Measurements from ENCODE around the gene DAPK1. TPM values are rescaled to one million over a fixed set of nuclear protein-coding genes. Genes with fewer than 3 reads are reported as not detected.

The DAPK1 gene
- total and polyA plus RNA-seq, 5 experiments from 2014 or later, result 0.55 to 1.9 (median 0.55) TPM; not detected in 2

GRCh38 chr9:87570000-87570908 lies 72.6 kb downstream of the DAPK1 start:
- no peak overlapping the region for H3K27ac Mint-ChIP-seq
- H3K27me3 Mint-ChIP-seq, result no peaks in the 10 kb centered on the region
- H3K9me3 Mint-ChIP-seq, result no peaks in the 10 kb centered on the region
- DNase-seq, result no peak
- H3K4me3 Mint-ChIP-seq, result no peak overlapping the region
- POLR2A ChIA-PET, result no interaction called here
- no peak for ATAC-seq
- no peaks in the 10 kb centered on the region for H3K36me3 Mint-ChIP-seq
- H3K4me1 Mint-ChIP-seq, result peaks cover 0 to 2% (median 0%) of the 10 kb centered on the region in 4 donors

GRCh38 chr9:87572719-87573118 lies 75.1 kb downstream of the DAPK1 start:
- Mint-ChIP-seq H3K27ac (no peak overlapping the region), H3K27me3 (no peaks in the 10 kb centered on the region), H3K36me3 (no peaks in the 10 kb centered on the region), H3K4me1 (peaks cover 0 to 2% (median 0%) of the 10 kb centered on the region in 4 donors), H3K4me3 (no peak overlapping the region), H3K9me3 (no peaks in the 10 kb centered on the region)
- ATAC-seq (no peak), DNase-seq (no peak)
- POLR2A ChIA-PET, result no interaction called here

GRCh38 chr9:87573841-87574342 lies 76.2 kb downstream of the DAPK1 start:
- Mint-ChIP-seq H3K9me3 (no peaks in the 10 kb centered on the region), H3K27me3 (no peaks in the 10 kb centered on the region)

GRCh38 chr9:87577746-87578145 lies 80.1 kb downstream of the DAPK1 start:
- H3K27me3 Mint-ChIP-seq, result no peaks in the 10 kb centered on the region
- DNase-seq, result no peak
- H3K9me3 Mint-ChIP-seq, result no peaks in the 10 kb centered on the region
- H3K4me1 Mint-ChIP-seq, result no peaks in the 10 kb centered on the region
- no peak for ATAC-seq
- POLR2A ChIA-PET, result no interaction called here
- H3K27ac Mint-ChIP-seq, result no peak overlapping the region
- no peak overlapping the region for H3K4me3 Mint-ChIP-seq
- H3K36me3 Mint-ChIP-seq, result no peaks in the 10 kb centered on the region

More at GRCh38 chr9:87573841-87574342, 76.2 kb downstream of the DAPK1 start:
- peaks cover 0 to 2% (median 0%) of the 10 kb centered on the region in 4 donors for H3K4me1 Mint-ChIP-seq
- no peak overlapping the region for H3K4me3 Mint-ChIP-seq
- DNase-seq, result no peak
- H3K36me3 Mint-ChIP-seq, result no peaks in the 10 kb centered on the region
- POLR2A ChIA-PET, result no interaction called here
- no peak for ATAC-seq
- H3K27ac Mint-ChIP-seq, result no peak overlapping the region

- no peaks in the 10 kb centered on the region for H3K4me1 Mint-ChIP-seq
- POLR2A ChIA-PET, result no interaction called here
- H3K9me3 Mint-ChIP-seq, result no peaks in the 10 kb centered on the region
- no peak overlapping the region for H3K4me3 Mint-ChIP-seq
- no peak for DNase-seq
- no peak for ATAC-seq
- peaks cover 0 to 2% (median 0%) of the 10 kb centered on the region in 5 donors for H3K27me3 Mint-ChIP-seq
- H3K27ac Mint-ChIP-seq, result no peak overlapping the region
- no peaks in the 10 kb centered on the region for H3K36me3 Mint-ChIP-seq
Observed at GRCh38 chr9:87578625-87579024, 81.0 kb downstream of the DAPK1 start.

GRCh38 chr9:87579781-87580541 lies 82.3 kb downstream of the DAPK1 start:
- Mint-ChIP-seq H3K9me3 (peaks cover 0 to 4% (median 0%) of the 10 kb centered on the region in 9 donors), H3K27me3 (peaks cover 0 to 4% (median 0%) of the 10 kb centered on the region in 5 donors), H3K4me3 (no peak overlapping the region), H3K4me1 (no peaks in the 10 kb centered on the region), H3K36me3 (no peaks in the 10 kb centered on the region), H3K27ac (no peak overlapping the region)
- ATAC-seq (no peak), DNase-seq (no peak)
- POLR2A ChIA-PET, result no interaction called here

GRCh38 chr9:87580941-87581438 lies 83.3 kb downstream of the DAPK1 start:
- Mint-ChIP-seq H3K9me3 (peaks cover 0 to 4% (median 0%) of the 10 kb centered on the region in 9 donors), H3K4me1 (no peaks in the 10 kb centered on the region), H3K27ac (no peak overlapping the region), H3K36me3 (no peaks in the 10 kb centered on the region), H3K27me3 (peaks cover 0 to 4% (median 0%) of the 10 kb centered on the region in 5 donors), H3K4me3 (no peak overlapping the region)
- POLR2A ChIA-PET, result no interaction called here
- DNase-seq (no peak), ATAC-seq (no peak)

- H3K27me3 Mint-ChIP-seq, result peaks cover 0 to 4% (median 0%) of the 10 kb centered on the region in 5 donors
- H3K36me3 Mint-ChIP-seq, result no peaks in the 10 kb centered on the region
- no peaks in the 10 kb centered on the region for H3K4me1 Mint-ChIP-seq
Observed at GRCh38 chr9:87581513-87581912, 83.8 kb downstream of the DAPK1 start.

GRCh38 chr9:87581949-87582637 lies 84.4 kb downstream of the DAPK1 start:
- ATAC-seq (no peak), DNase-seq (no peak)
- Mint-ChIP-seq H3K4me1 (no peaks in the 10 kb centered on the region), H3K4me3 (no peak overlapping the region), H3K9me3 (peaks cover 0 to 4% (median 0%) of the 10 kb centered on the region in 9 donors), H3K27me3 (peaks cover 0 to 4% (median 0%) of the 10 kb centered on the region in 5 donors), H3K27ac (no peak overlapping the region), H3K36me3 (no peaks in the 10 kb centered on the region)
- POLR2A ChIA-PET, result no interaction called here

More at GRCh38 chr9:87581513-87581912, 83.8 kb downstream of the DAPK1 start:
- POLR2A ChIA-PET, result no interaction called here
- Mint-ChIP-seq H3K4me3 (no peak overlapping the region), H3K9me3 (peaks cover 0 to 4% (median 0%) of the 10 kb centered on the region in 9 donors), H3K27ac (no peak overlapping the region)
- no peak for DNase-seq
- ATAC-seq, result no peak

- H3K4me3 Mint-ChIP-seq, result no peak overlapping the region
- POLR2A ChIA-PET, result no interaction called here
- no peaks in the 10 kb centered on the region for H3K4me1 Mint-ChIP-seq
- DNase-seq (no peak), ATAC-seq (no peak)
- peaks cover 0 to 4% (median 0%) of the 10 kb centered on the region in 9 donors for H3K9me3 Mint-ChIP-seq
- peaks cover 0 to 4% (median 0%) of the 10 kb centered on the region in 5 donors for H3K27me3 Mint-ChIP-seq
- no peak overlapping the region for H3K27ac Mint-ChIP-seq
- no peaks in the 10 kb centered on the region for H3K36me3 Mint-ChIP-seq
Observed at GRCh38 chr9:87584326-87584725, 86.7 kb downstream of the DAPK1 start.

- Mint-ChIP-seq H3K9me3 (peaks cover 0 to 4% (median 0%) of the 10 kb centered on the region in 9 donors), H3K27me3 (peaks cover 0 to 4% (median 0%) of the 10 kb centered on the region in 5 donors), H3K4me3 (no peak overlapping the region), H3K27ac (no peak overlapping the region), H3K36me3 (no peaks in the 10 kb centered on the region), H3K4me1 (no peaks in the 10 kb centered on the region)
- POLR2A ChIA-PET, result no interaction called here
- ATAC-seq (no peak), DNase-seq (no peak)
Observed at GRCh38 chr9:87585123-87585855, 87.6 kb downstream of the DAPK1 start.
